Neural progenitor cell (in vitro differentiated cells): ENCODE results near the gene SHMT1. TPM values are rescaled to one million over a fixed set of nuclear protein-coding genes. Genes with fewer than 3 reads are reported as not detected.
"Not testable (repeated sequence)": the region's sequence is repeated elsewhere in the genome, so short reads cannot be mapped to it uniquely, and the experiment has no call there.

Experiments
- DNase-seq: peaks from one replicate; pipeline ENCODE4 v3.0.0-alpha.2; 2016; ENCODE audit warnings: low spot score
- H2AFZ ChIP-seq: fragments of 200-600 bp; sonication (generic); replicated peaks from 2 replicates; pipeline ENCODE4 v1.6.1; 2016; ENCODE audit warnings: antibody characterized with exemption
- H3F3A ChIP-seq: fragments of 200-600 bp; sonication (generic); 2 replicates; pipeline ENCODE4 v1.6.1; 2016; ENCODE audit warnings: antibody characterized with exemption, low read depth
- H3K27ac ChIP-seq: fragments of 200-600 bp; sonication (generic); 2 replicates; pipeline ENCODE4 v1.5.1; 2016; ENCODE audit warnings: mild to moderate bottlenecking
- H3K27me3 ChIP-seq: fragments of 200-600 bp; sonication (generic); 2 replicates; pipeline ENCODE4 v1.6.1; 2016; ENCODE audit warnings: mild to moderate bottlenecking, moderate library complexity
- H3K36me3 ChIP-seq: fragments of 200-600 bp; sonication (generic); 2 replicates; pipeline ENCODE4 v1.5.1; 2016
- H3K4me1 ChIP-seq: fragments of 200-600 bp; sonication (generic); 2 replicates; pipeline ENCODE4 v1.6.1; 2016; ENCODE audit warnings: mixed run types
- H3K4me2 ChIP-seq: fragments of 200-600 bp; sonication (generic); 2 replicates; pipeline ENCODE4 v1.6.1; 2016
- H3K4me3 ChIP-seq: fragments of 200-600 bp; sonication (generic); 2 replicates; pipeline ENCODE4 v1.5.1; 2016
- H3K79me2 ChIP-seq: fragments of 200-600 bp; sonication (generic); 2 replicates; pipeline ENCODE4 v1.6.1; 2016; ENCODE audit warnings: low read depth
- H3K9ac ChIP-seq: fragments of 200-600 bp; sonication (generic); 2 replicates; pipeline ENCODE4 v1.6.1; 2016
- H3K9me3 ChIP-seq: fragments of 200-600 bp; sonication (generic); 2 replicates; pipeline ENCODE4 v1.5.1; 2016; ENCODE audit warnings: low read depth
- H4K20me1 ChIP-seq: fragments of 200-600 bp; sonication (generic); 2 replicates; pipeline ENCODE4 v1.6.1; 2016; ENCODE audit warnings: low read depth
- H3K27ac Mint-ChIP-seq: 3 replicates; pipeline ENCODE4 v1.8.0; 2021; ENCODE audit warnings: mixed read lengths
- H3K27me3 Mint-ChIP-seq: 2 replicates; pipeline ENCODE4 v1.8.0; 2022; ENCODE audit warnings: low read depth, mild to moderate bottlenecking, inconsistent platforms, moderate library complexity, mixed read lengths; ENCODE audit not compliant: insufficient read depth
- H3K36me3 Mint-ChIP-seq: 3 replicates; pipeline ENCODE4 v1.8.0; 2021; ENCODE audit warnings: mixed read lengths
- H3K4me1 Mint-ChIP-seq: 3 replicates; pipeline ENCODE4 v1.8.0; 2021; ENCODE audit warnings: mixed read lengths
- H3K4me3 Mint-ChIP-seq: 3 replicates; pipeline ENCODE4 v1.8.0; 2021; ENCODE audit warnings: mild to moderate bottlenecking, moderate library complexity, mixed read lengths
- H3K9me3 Mint-ChIP-seq: 3 replicates; pipeline ENCODE4 v1.8.0; 2020; ENCODE audit warnings: mixed read lengths
- EZH2 ChIP-seq: fragments of 200-600 bp; sonication (generic); IDR thresholded peaks from 2 replicates; pipeline ENCODE4 v1.6.1; 2017; ENCODE audit warnings: antibody characterized with exemption, mild to moderate bottlenecking, moderate library complexity
- EZH2phosphoT487 ChIP-seq: fragments of 200-600 bp; sonication (generic); IDR thresholded peaks from 2 replicates; pipeline ENCODE4 v1.6.1; 2017; ENCODE audit warnings: antibody characterized with exemption
- total RNA-seq: library from RNA; depleted of rRNA; stranded (reverse); fragments of >200 nt; gene quantifications from 2 replicates; pipeline ENCODE4 v1.2.3, GENCODE V29; 2015; ENCODE audit warnings: low replicate concordance
- TF ChIP-seq, protein P1 (sequence below): fragments of 200-600 bp; sonication (generic); IDR thresholded peaks from 2 replicates; pipeline ENCODE4 v1.5.1; 2017; ENCODE audit warnings: antibody characterized with exemption, mild to moderate bottlenecking

The SHMT1 gene
- total RNA-seq, 1 donor from 2014 or later = 26.3 TPM

DNA sequence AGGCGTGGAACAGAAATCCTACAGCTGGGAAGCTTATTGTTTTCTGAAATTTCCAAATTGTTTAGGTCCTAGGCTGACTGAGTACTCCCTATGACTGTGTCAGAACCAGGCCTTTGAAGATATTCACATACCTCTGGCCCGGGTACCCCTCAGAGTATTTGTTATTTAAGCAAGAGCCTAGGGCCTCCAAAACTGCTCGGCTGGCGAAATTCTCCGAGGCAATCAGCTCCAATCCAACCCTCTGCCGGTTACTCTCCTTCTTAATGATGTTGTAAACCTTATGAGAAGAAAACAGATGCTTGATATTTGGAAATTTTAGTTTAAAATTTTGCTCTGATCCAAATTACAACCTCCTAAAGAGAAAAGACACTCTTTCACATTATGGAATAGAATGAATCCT lies 9.8 kb downstream of the SHMT1 start:
- Histone ChIP-seq H3K27me3 (no peaks in the 10 kb centered on the region), H3K4me1 (no peaks in the 10 kb centered on the region), H4K20me1 (no peaks in the 10 kb centered on the region), H3K79me2 (peaks cover 4% of the 10 kb centered on the region), H3K27ac (no peak overlapping the region), H3F3A (no peaks in the 10 kb centered on the region), H3K9ac (no peak overlapping the region), H3K36me3 (no peaks in the 10 kb centered on the region), H3K4me2 (no peak overlapping the region), H3K9me3 (no peaks in the 10 kb centered on the region), H3K4me3 (no peak overlapping the region), H2AFZ (no peak overlapping the region)
- DNase-seq = no peak
- Mint-ChIP-seq H3K9me3 (no peaks in the 10 kb centered on the region), H3K27ac (no peak overlapping the region), H3K4me3 (no peak overlapping the region), H3K27me3 (peaks cover 3% of the 10 kb centered on the region), H3K36me3 (peaks cover 19% of the 10 kb centered on the region), H3K4me1 (peaks cover 3% of the 10 kb centered on the region)
- no peak for TF ChIP-seq EZH2phosphoT487
- TF ChIP-seq EZH2 = no peak
- TF ChIP-seq, protein P1, sequence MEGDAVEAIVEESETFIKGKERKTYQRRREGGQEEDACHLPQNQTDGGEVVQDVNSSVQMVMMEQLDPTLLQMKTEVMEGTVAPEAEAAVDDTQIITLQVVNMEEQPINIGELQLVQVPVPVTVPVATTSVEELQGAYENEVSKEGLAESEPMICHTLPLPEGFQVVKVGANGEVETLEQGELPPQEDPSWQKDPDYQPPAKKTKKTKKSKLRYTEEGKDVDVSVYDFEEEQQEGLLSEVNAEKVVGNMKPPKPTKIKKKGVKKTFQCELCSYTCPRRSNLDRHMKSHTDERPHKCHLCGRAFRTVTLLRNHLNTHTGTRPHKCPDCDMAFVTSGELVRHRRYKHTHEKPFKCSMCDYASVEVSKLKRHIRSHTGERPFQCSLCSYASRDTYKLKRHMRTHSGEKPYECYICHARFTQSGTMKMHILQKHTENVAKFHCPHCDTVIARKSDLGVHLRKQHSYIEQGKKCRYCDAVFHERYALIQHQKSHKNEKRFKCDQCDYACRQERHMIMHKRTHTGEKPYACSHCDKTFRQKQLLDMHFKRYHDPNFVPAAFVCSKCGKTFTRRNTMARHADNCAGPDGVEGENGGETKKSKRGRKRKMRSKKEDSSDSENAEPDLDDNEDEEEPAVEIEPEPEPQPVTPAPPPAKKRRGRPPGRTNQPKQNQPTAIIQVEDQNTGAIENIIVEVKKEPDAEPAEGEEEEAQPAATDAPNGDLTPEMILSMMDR = no peak

DNA sequence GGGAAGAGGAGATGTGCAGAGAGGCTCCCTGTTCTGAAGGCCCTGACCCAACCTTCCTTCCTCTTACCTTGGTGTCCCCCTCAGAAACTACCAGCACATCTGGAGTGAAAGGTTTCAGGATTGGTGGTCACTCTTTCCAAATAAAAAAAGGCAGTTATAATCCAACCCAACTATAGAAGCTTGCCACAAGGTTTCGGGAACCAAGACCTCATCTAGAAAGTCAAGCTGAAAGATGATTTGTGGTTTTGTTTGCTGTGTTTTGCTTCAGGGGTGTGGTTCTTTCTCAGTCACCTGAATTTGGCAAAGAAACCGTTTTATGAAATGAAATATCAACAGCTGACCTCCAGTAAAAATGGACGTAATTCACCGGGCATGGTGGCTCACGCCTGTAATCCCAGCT lies 19.3 kb downstream of the SHMT1 start:
- no peaks in the 10 kb centered on the region for H3K36me3 ChIP-seq
- TF ChIP-seq, protein P1 = no peak
- no peak for TF ChIP-seq EZH2phosphoT487
- no peak for TF ChIP-seq EZH2
- no peak overlapping the region for H3K4me3 Mint-ChIP-seq
- H3K4me1 Mint-ChIP-seq = no peaks in the 10 kb centered on the region
- H3K4me1 ChIP-seq = no peaks in the 10 kb centered on the region
- peaks cover 39% of the 10 kb centered on the region for H3K36me3 Mint-ChIP-seq
- H2AFZ ChIP-seq = no peak overlapping the region
- no peaks in the 10 kb centered on the region for H3K9me3 ChIP-seq
- no peak for DNase-seq
- H3K27me3 Mint-ChIP-seq = no peaks in the 10 kb centered on the region
- H3K4me3 ChIP-seq = no peak overlapping the region
- no peaks in the 10 kb centered on the region for H4K20me1 ChIP-seq
- H3F3A ChIP-seq = no peaks in the 10 kb centered on the region
- H3K27ac ChIP-seq = no peak overlapping the region
- no peak overlapping the region for H3K9ac ChIP-seq
- no peak overlapping the region for H3K27ac Mint-ChIP-seq
- no peaks in the 10 kb centered on the region for H3K79me2 ChIP-seq
- no peaks in the 10 kb centered on the region for H3K27me3 ChIP-seq
- H3K4me2 ChIP-seq = no peak overlapping the region
- H3K9me3 Mint-ChIP-seq = peaks cover 5% of the 10 kb centered on the region

DNA sequence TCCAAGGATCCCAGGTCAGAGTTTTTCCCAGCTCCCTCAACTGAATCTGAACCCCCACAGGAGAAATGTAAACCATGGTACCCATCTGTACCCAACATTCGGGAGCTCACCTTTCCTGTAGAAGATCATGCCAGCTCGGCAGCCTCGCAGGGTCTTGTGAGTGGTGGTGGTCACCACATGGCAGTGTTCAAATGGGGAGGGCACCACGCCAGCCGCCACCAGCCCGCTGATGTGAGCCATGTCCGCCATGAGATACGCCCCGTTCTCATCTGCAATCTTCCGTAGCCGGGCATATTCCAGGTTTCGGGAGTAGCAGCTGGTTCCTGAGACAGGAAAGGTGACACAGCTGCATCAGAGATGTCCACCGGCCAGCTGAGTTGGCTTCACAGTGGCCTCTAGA lies 23.4 kb downstream of the SHMT1 start:
- H3K79me2 ChIP-seq = no peaks in the 10 kb centered on the region
- H3K9ac ChIP-seq = no peak overlapping the region
- TF ChIP-seq EZH2phosphoT487 = no peak
- TF ChIP-seq EZH2 = no peak
- TF ChIP-seq, protein P1 = no peak
- Mint-ChIP-seq H3K4me3 (no peak overlapping the region), H3K9me3 (peaks cover 6% of the 10 kb centered on the region), H3K27ac (no peak overlapping the region), H3K27me3 (no peaks in the 10 kb centered on the region), H3K4me1 (no peaks in the 10 kb centered on the region), H3K36me3 (peaks cover 47% of the 10 kb centered on the region)
- no peaks in the 10 kb centered on the region for H4K20me1 ChIP-seq
- H3K27ac ChIP-seq = no peak overlapping the region
- no peak for DNase-seq
- H3K27me3 ChIP-seq = no peaks in the 10 kb centered on the region
- no peak overlapping the region for H3K4me3 ChIP-seq
- H3K4me2 ChIP-seq = no peak overlapping the region
- no peaks in the 10 kb centered on the region for H3K4me1 ChIP-seq
- H3K36me3 ChIP-seq = no peaks in the 10 kb centered on the region
- no peaks in the 10 kb centered on the region for H3K9me3 ChIP-seq
- no peaks in the 10 kb centered on the region for H3F3A ChIP-seq
- no peak overlapping the region for H2AFZ ChIP-seq

DNA sequence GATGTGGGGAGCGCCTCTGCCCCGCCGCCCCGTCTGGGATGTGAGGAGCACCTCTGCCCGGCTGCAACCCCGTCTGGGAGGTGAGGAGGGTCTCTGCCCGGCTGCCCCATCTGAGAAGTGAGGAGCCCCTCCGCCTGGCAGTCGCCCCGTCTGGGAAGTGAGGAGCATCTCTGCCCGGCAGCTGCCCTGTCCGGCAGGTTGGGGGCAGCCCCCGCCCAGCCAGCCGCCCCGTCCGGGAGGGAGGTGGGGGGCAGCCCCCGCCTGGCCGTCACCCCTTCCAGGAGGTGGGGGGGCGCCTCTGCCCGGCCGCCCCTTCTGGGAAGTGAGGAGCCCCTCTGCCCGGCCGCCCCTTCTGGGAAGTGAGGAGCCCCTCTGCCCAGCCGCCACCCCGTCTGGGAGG lies 25.2 kb downstream of the SHMT1 start:
- H3K27ac Mint-ChIP-seq, H3K27me3 Mint-ChIP-seq, H3K27ac ChIP-seq, H3K36me3 ChIP-seq, H3K9me3 Mint-ChIP-seq, H3F3A ChIP-seq, H4K20me1 ChIP-seq, DNase-seq, H3K9ac ChIP-seq, H2AFZ ChIP-seq, H3K4me3 Mint-ChIP-seq, H3K4me2 ChIP-seq, H3K4me3 ChIP-seq, H3K4me1 Mint-ChIP-seq, H3K9me3 ChIP-seq, H3K79me2 ChIP-seq, H3K27me3 ChIP-seq, H3K4me1 ChIP-seq: not testable (repeated sequence)
- H3K36me3 Mint-ChIP-seq = peaks cover 49% of the 10 kb centered on the region
